K562 (cell line): ENCODE measurements around the gene NDUFS6. TPM values are rescaled to one million over a fixed set of nuclear protein-coding genes. Genes with fewer than 3 reads are reported as not detected.

Experiments
- AFF1 ChIP-seq, 2 experiments: fragments of 450-650 bp; IDR thresholded peaks; 2 replicates each; pipeline ENCODE4 v1.6.1; 2018; ENCODE audit warnings: mild to moderate bottlenecking in 2 of 2, low read depth in 1 of 2; ENCODE audit not compliant: partially characterized antibody in 2 of 2
- BACH1 ChIP-seq: fragments of 200-800 bp; sonication (Bioruptor generic); IDR thresholded peaks from 2 replicates; pipeline ENCODE4 v1.6.1; 2016; ENCODE audit warnings: missing genetic modification characterization, missing compliant biosample characterization
- CHCHD3 ChIP-seq: fragments of 250-450 bp; sonication (Bioruptor Pico); IDR thresholded peaks from 2 replicates; pipeline ENCODE4 v2.1.2; 2022; ENCODE audit warnings: mild to moderate bottlenecking
- FOXP4 ChIP-seq: sonication (generic); formaldehyde crosslinking; IDR thresholded peaks from 2 replicates; pipeline ENCODE4 v1.8.0; 2022; ENCODE audit warnings: mild to moderate bottlenecking, missing genetic modification reagents, borderline replicate concordance
- GTF2B ChIP-seq: IDR thresholded peaks from 2 replicates; pipeline ENCODE4 v1.6.1; 2011; ENCODE audit not compliant: insufficient read length; ENCODE audit errors: extremely low read depth
- JUN ChIP-seq, 2 experiments: sonication (generic) in 1 of 2; formaldehyde crosslinking in 1 of 2; IDR thresholded peaks; 2 replicates each; pipeline versions ENCODE4 v1.6.1 to v1.8.0; 2012 to 2022; ENCODE audit warnings: borderline replicate concordance in 2 of 2, mild to moderate bottlenecking in 2 of 2, improper control_type of control experiment in 1 of 2, low read depth in 1 of 2, low read length in 1 of 2, missing genetic modification reagents in 1 of 2
- NR4A1 ChIP-seq, 2 experiments: fragments of 250-450 bp in 1 of 2; fragments of 450-650 bp in 1 of 2; sonication (Bioruptor Pico) in 1 of 2; IDR thresholded peaks; 2 replicates each; pipeline versions ENCODE4 v1.4.0 to v1.6.1; 2016 to 2020; ENCODE audit warnings: mild to moderate bottlenecking in 2 of 2, missing compliant biosample characterization in 1 of 2, missing genetic modification characterization in 1 of 2, moderate library complexity in 1 of 2
- RAD51 ChIP-seq: fragments of 450-650 bp; IDR thresholded peaks from 2 replicates; pipeline ENCODE4 v1.7.1; 2016; ENCODE audit warnings: low read depth, mild to moderate bottlenecking, borderline replicate concordance
- TCFL5 ChIP-seq: fragments of 250-450 bp; sonication (Bioruptor Pico); conservative IDR thresholded peaks from 2 replicates; pipeline ENCODE4 v1.6.1; 2021; ENCODE audit warnings: mild to moderate bottlenecking, moderate library complexity, matching md5 sums
- ZNF512 ChIP-seq: IDR thresholded peaks from 2 replicates; pipeline ENCODE4 v1.6.1; 2016; ENCODE audit warnings: missing genetic modification characterization, missing compliant biosample characterization
- ZNF696 ChIP-seq: fragments of 250-450 bp; sonication (Bioruptor Pico); conservative IDR thresholded peaks from 2 replicates; pipeline ENCODE4 v1.4.0; 2020; ENCODE audit warnings: mild to moderate bottlenecking, moderate library complexity
- polyA plus RNA-seq, 8 experiments: library from polyadenylated mRNA; depleted of rRNA in 4 of 8; stranded (reverse) in 5 of 8; unstranded in 3 of 8; fragments of >200 nt; fragmentation: Nextera tagmentation in 2 of 8; fragmentation: Illumina TruSeq in 1 of 8; extraction: Ambion mirVana in 2 of 8; extraction: Trizol in 1 of 8; gene quantifications; 2 replicates each; pipeline versions ENCODE4 v1.2.1 to v1.2.3, GENCODE V29; 2011 to 2014; ENCODE audit warnings: inconsistent platforms in 1 of 8, missing spikeins in 1 of 8
- total RNA-seq, 7 experiments: library from RNA; depleted of rRNA in 6 of 7; stranded (reverse); fragments of >200 nt in 6 of 7; fragmentation: Illumina TruSeq in 2 of 7; extraction: Trizol in 2 of 7; gene quantifications; 2 replicates each; pipeline versions ENCODE4 v1.2.1 to v1.2.3, GENCODE V29; 2011 to 2021; ENCODE audit warnings: low replicate concordance in 1 of 7

Gene NDUFS6
- total and polyA plus RNA-seq, 9 of the 15 experiments (the other 6 are each of a cell fraction or from before 2014, with no cell fraction given) = 36.1 to 291 (median 77.0) TPM

GRCh38 chr5:1762883-1763547 is 38.2 kb upstream of the NDUFS6 start (continued):
- TF ChIP-seq FOXP4 (no peak), JUN (IDR thresholded peaks at IDR 0.05; ENCODE audit: borderline replicate concordance, low read depth, low read length) (no peak), JUN (CRISPR knock-in tag; IDR thresholded peaks at IDR 0.05; ENCODE audit: borderline replicate concordance) (no peak), AFF1 (IDR thresholded peaks at IDR 0.05; ENCODE audit: low read depth in 1 of 2, partially characterized antibody in 2 of 2) (no peak), TCFL5 (CRISPR knock-in tag) (no peak), ZNF696 (CRISPR knock-in tag) (no peak), NR4A1 (CRISPR knock-in tag; IDR thresholded peaks at IDR 0.05) (no peak), NR4A1 (tag; IDR thresholded peaks at IDR 0.05) (no peak), RAD51 (no peak), CHCHD3 (CRISPR knock-in tag) (no peak), GTF2B (no peak), ZNF512 (tag) (no peak), BACH1 (tag) (no peak)
